GM19455 (cell line): ENCODE data around the gene TMEM184C.
A peak's percentile ranks its signal among the peaks of the same experiment; 100 is the strongest.

ENCODE experiments used
- ATAC-seq: cut with Tn5 transposase; IDR thresholded peaks from one replicate; pipeline ENCODE4 v1.9.1; 2021; ENCODE audit not compliant: unreplicated experiment

The TMEM184C gene

GRCh38 chr4:147617173-147617840 lies at the start of gene TMEM184C:
Gene TMEM184C, plus strand, starts transcription at chr4:147617397. Its CDS starts 560 bp downstream, at chr4:147617957.
- ATAC-seq = peak; percentile 100

- no peak for ATAC-seq
Measured at GRCh38 chr4:147570616-147571015, 46.6 kb upstream of the TMEM184C start.

- no peak for ATAC-seq
Measured at GRCh38 chr4:147571036-147571770, 46.0 kb upstream of the TMEM184C start.

GRCh38 chr4:147576084-147576483 lies 41.1 kb upstream of the TMEM184C start:
- no peak for ATAC-seq

- ATAC-seq = no peak
Measured at GRCh38 chr4:147578051-147578476, 39.1 kb upstream of the TMEM184C start.

- no peak for ATAC-seq
Measured at GRCh38 chr4:147578593-147578992, 38.6 kb upstream of the TMEM184C start.

- ATAC-seq = no peak
Measured at GRCh38 chr4:147580396-147580795, 36.8 kb upstream of the TMEM184C start.

GRCh38 chr4:147581606-147582350 lies 35.4 kb upstream of the TMEM184C start:
- no peak for ATAC-seq

GRCh38 chr4:147582386-147583060 lies 34.7 kb upstream of the TMEM184C start:
- ATAC-seq = no peak

GRCh38 chr4:147583876-147584275 lies 33.3 kb upstream of the TMEM184C start:
- no peak for ATAC-seq

- no peak for ATAC-seq
Measured at GRCh38 chr4:147586032-147586431, 31.2 kb upstream of the TMEM184C start.

GRCh38 chr4:147586637-147587036 lies 30.6 kb upstream of the TMEM184C start:
- ATAC-seq = peak; percentile 82

- no peak for ATAC-seq
Measured at GRCh38 chr4:147587041-147587440, 30.2 kb upstream of the TMEM184C start.

GRCh38 chr4:147589586-147589985 lies 27.6 kb upstream of the TMEM184C start:
- ATAC-seq = no peak

GRCh38 chr4:147590249-147590920 lies 26.8 kb upstream of the TMEM184C start:
- ATAC-seq = no peak

- no peak for ATAC-seq
Measured at GRCh38 chr4:147591106-147591505, 26.1 kb upstream of the TMEM184C start.

GRCh38 chr4:147594107-147594506 lies 23.1 kb upstream of the TMEM184C start:
- no peak for ATAC-seq

GRCh38 chr4:147594578-147594977 lies 22.6 kb upstream of the TMEM184C start:
- no peak for ATAC-seq

- no peak for ATAC-seq
Measured at GRCh38 chr4:147596377-147596776, 20.8 kb upstream of the TMEM184C start.

GRCh38 chr4:147596981-147597380 lies 20.2 kb upstream of the TMEM184C start:
- ATAC-seq = no peak

GRCh38 chr4:147597561-147597960 lies 19.6 kb upstream of the TMEM184C start:
- no peak for ATAC-seq
